ENCODE data around the gene TTC7B. TPM values are rescaled to one million over a fixed set of nuclear protein-coding genes. Genes with fewer than 3 reads are reported as not detected.

The TTC7B gene
- total and polyA plus RNA-seq, 2 of the 8 experiments (the other 6 are each of a cell fraction or from before 2014, with no cell fraction given), result 23.7 to 34.0 TPM

- Histone ChIP-seq H3K9ac (replicated peaks in 1 of 4; ENCODE audit: extremely low read depth in 1 of 4, low read depth in 3 of 4, low read length in 3 of 4) (no peak overlapping the region), H2BK15ac (ENCODE audit: low read length) (no peak overlapping the region), H3K27ac (ENCODE audit: low read depth, low read length) (no peak overlapping the region)
Observed at GRCh38 chr14:90577661-90578282, 238.5 kb downstream of the TTC7B start.

More at GRCh38 chr14:90577661-90578282, 238.5 kb downstream of the TTC7B start:
- ChIA-PET POLR2A (ENCODE audit: partially characterized antibody) (interaction anchor here (0.9 kb wide), 1 partner anchor 181 kb away, joined by 3 read pairs; the partner anchor contains the start of gene CALM1), CTCF (ENCODE audit: partially characterized antibody) (interaction anchor here (1.2 to 1.8 kb wide), 6 partner anchors 10 to 37 kb away, joined by 3 to 5 read pairs (median 4); no protein-coding TSS in a partner anchor)
- no peaks in the 10 kb centered on the region for H3K79me1 ChIP-seq (ENCODE audit: low read depth, low read length)
- 0 out of 7 replicates have a peak, but pooled peaks cover 0 to 5% (median 0%) of the 10 kb centered on the region in 4 experiments for H3K27me3 ChIP-seq (replicated peaks in 1 of 4; ENCODE audit: control insufficient read depth in 3 of 4, extremely low read depth in 1 of 4, insufficient read depth in 3 of 4, low read length in 3 of 4)
- no peak overlapping the region for H3K4me2 ChIP-seq (ENCODE audit: insufficient read depth in 1 of 2, low read depth in 2 of 2, low read length in 2 of 2)
- no peak overlapping the region for H3K18ac ChIP-seq (ENCODE audit: extremely low read depth, low read length)
- no peaks in the 10 kb centered on the region for H4K20me1 ChIP-seq (replicated peaks in 1 of 2; ENCODE audit: control insufficient read depth in 1 of 2, insufficient read depth in 2 of 2, low read length in 2 of 2)
- H3K4ac ChIP-seq (replicated peaks; ENCODE audit: insufficient read length, low read depth, low read length), result no peak overlapping the region
- DNase-seq (ENCODE audit: low read depth in 1 of 2, low spot score in 2 of 2) (no peak), FAIRE-seq (no peak)
- no peak overlapping the region for H4K5ac ChIP-seq (ENCODE audit: insufficient read length, low read depth, low read length)
- H2AK5ac ChIP-seq (ENCODE audit: low read depth, low read length), result no peak overlapping the region
- H4K91ac ChIP-seq (replicated peaks; ENCODE audit: insufficient read length, low read length), result peak overlapping the region; percentile 17
- 92% methylated on average over 18 of the region's 18 CpGs; no CpG with 5 or more reads in 1 of the 2 experiments for WGBS, 2 experiments (ENCODE audit: extremely low coverage in 1 of 2, insufficient coverage in 1 of 2, insufficient read length in 1 of 2, insufficient replicate concordance in 2 of 2, low coverage in 1 of 2, low lambda C conversion rate in 2 of 2, missing lambda C conversion rate in 1 of 2)
- H2BK120ac ChIP-seq (replicated peaks; ENCODE audit: low read depth, low read length), result no peak overlapping the region
- H3K14ac ChIP-seq (ENCODE audit: insufficient read length), result no peak overlapping the region
- no peak overlapping the region for H2BK12ac ChIP-seq (ENCODE audit: low read depth, low read length)
- no peaks in the 10 kb centered on the region for H3K36me3 ChIP-seq (ENCODE audit: control insufficient read depth in 2 of 4, insufficient read depth in 4 of 4, low read length in 3 of 4)
- H3K4me1 ChIP-seq (replicated peaks in 1 of 4; ENCODE audit: control insufficient read depth in 3 of 4, insufficient read depth in 4 of 4, low read length in 3 of 4), result peaks cover 9 to 27% (median 17%) of the 10 kb centered on the region in 4 experiments
- no peak overlapping the region for H3K4me3 ChIP-seq (ENCODE audit: extremely low read depth in 1 of 4, insufficient read depth in 2 of 4, low read depth in 3 of 4, low read length in 4 of 4)
- H3K79me2 ChIP-seq (ENCODE audit: control insufficient read depth in 1 of 2, insufficient read depth in 2 of 2, low read length in 2 of 2), result no peaks in the 10 kb centered on the region
- no peak overlapping the region; the same call in 1 of the 2 replicates for H4K8ac ChIP-seq (ENCODE audit: extremely low read depth, insufficient read depth, low read length)
- H3K23me2 ChIP-seq (ENCODE audit: low read depth, low read length), result no peaks in the 10 kb centered on the region
- H3K23ac ChIP-seq (ENCODE audit: insufficient read length), result no peak overlapping the region
- no peak overlapping the region for H2AFZ ChIP-seq (ENCODE audit: low read length)
- TF ChIP-seq MAFK (IDR thresholded peaks at IDR 0.05; ENCODE audit: low read depth, low read length) (no peak), TEAD4 (IDR thresholded peaks at IDR 0.05; ENCODE audit: low read depth, low read length) (no peak), ATF3 (IDR thresholded peaks at IDR 0.05; ENCODE audit: insufficient read depth, low read depth, low read length) (no peak), CBX5 (IDR thresholded peaks at IDR 0.05; ENCODE audit: low read depth, low read length) (no peak), POU5F1 (IDR thresholded peaks at IDR 0.05; ENCODE audit: low read depth, low read length) (no peak), CBX8 (IDR thresholded peaks at IDR 0.05; ENCODE audit: borderline replicate concordance, low read depth, low read length) (no peak), KDM1A (IDR thresholded peaks at IDR 0.05; ENCODE audit: borderline replicate concordance, low read length) (no peak), POLR2A (IDR thresholded peaks at IDR 0.05; ENCODE audit: control extremely low read depth in 1 of 2, low read depth in 2 of 2, low read length in 2 of 2) (no peak)
- no peak overlapping the region for H3K56ac ChIP-seq (replicated peaks; ENCODE audit: insufficient read length, low read depth, low read length)
- H2BK20ac ChIP-seq (ENCODE audit: low read length), result no peak overlapping the region
- peak overlapping the region; percentile 13; the same call in 1 of the 2 replicates for H2BK5ac ChIP-seq (ENCODE audit: low read depth, low read length)
- no peaks in the 10 kb centered on the region for H3K9me3 ChIP-seq (ENCODE audit: insufficient read depth in 2 of 2, low read depth in 1 of 2, low read length in 1 of 2)
